UCSD-AML1 (cell line): ENCODE data around the gene ECT2L.
"Not testable (repeated sequence)": the region's sequence is repeated elsewhere in the genome, so short reads cannot be mapped to it uniquely, and the experiment has no call there.

Experiments used
- DNase-seq: peaks from one replicate; lab custom pipeline; 2025; ENCODE audit not compliant: unreplicated experiment; lab: John Stamatoyannopoulos, UW

ECT2L gene

GRCh38 chr6:138923561-138923960 is 127.7 kb downstream of the ECT2L start:
- DNase-seq: no peak

- no peak for DNase-seq
Measured at GRCh38 chr6:138925806-138926205, 129.9 kb downstream of the ECT2L start.

GRCh38 chr6:138926579-138926978 is 130.7 kb downstream of the ECT2L start:
- no peak for DNase-seq

- no peak for DNase-seq
Measured at GRCh38 chr6:138931660-138932059, 135.8 kb downstream of the ECT2L start.

GRCh38 chr6:138936873-138937272 is 141.0 kb downstream of the ECT2L start:
- not testable (repeated sequence) for DNase-seq

GRCh38 chr6:138943089-138943625 is 147.3 kb downstream of the ECT2L start:
- no peak for DNase-seq

- DNase-seq: no peak
Measured at GRCh38 chr6:138944412-138944811, 148.5 kb downstream of the ECT2L start.

GRCh38 chr6:138945354-138945753 is 149.5 kb downstream of the ECT2L start:
- DNase-seq: no peak

GRCh38 chr6:138948004-138948403 is 152.1 kb downstream of the ECT2L start:
- no peak for DNase-seq

- DNase-seq: no peak
Measured at GRCh38 chr6:138948546-138949179, 152.8 kb downstream of the ECT2L start.

- no peak for DNase-seq
Measured at GRCh38 chr6:138953451-138953850, 157.6 kb downstream of the ECT2L start.
